ENCODE measurements around the gene TBX20.

GRCh38 chr7:35267411-35267810, 13.5 kb upstream of the TBX20 start:
- TF ChIP-seq POLR2A (IDR thresholded peaks at IDR 0.05) (no peak), POLR2AphosphoS5 (IDR thresholded peaks at IDR 0.05) (no peak)
- TF ChIP-seq, protein P1, sequence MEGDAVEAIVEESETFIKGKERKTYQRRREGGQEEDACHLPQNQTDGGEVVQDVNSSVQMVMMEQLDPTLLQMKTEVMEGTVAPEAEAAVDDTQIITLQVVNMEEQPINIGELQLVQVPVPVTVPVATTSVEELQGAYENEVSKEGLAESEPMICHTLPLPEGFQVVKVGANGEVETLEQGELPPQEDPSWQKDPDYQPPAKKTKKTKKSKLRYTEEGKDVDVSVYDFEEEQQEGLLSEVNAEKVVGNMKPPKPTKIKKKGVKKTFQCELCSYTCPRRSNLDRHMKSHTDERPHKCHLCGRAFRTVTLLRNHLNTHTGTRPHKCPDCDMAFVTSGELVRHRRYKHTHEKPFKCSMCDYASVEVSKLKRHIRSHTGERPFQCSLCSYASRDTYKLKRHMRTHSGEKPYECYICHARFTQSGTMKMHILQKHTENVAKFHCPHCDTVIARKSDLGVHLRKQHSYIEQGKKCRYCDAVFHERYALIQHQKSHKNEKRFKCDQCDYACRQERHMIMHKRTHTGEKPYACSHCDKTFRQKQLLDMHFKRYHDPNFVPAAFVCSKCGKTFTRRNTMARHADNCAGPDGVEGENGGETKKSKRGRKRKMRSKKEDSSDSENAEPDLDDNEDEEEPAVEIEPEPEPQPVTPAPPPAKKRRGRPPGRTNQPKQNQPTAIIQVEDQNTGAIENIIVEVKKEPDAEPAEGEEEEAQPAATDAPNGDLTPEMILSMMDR (IDR thresholded peaks at IDR 0.05): no peak
